Small intestine (tissue), 7 donors: ENCODE results near the gene ABCC10. TPM values are rescaled to one million over a fixed set of nuclear protein-coding genes. Genes with fewer than 3 reads are reported as not detected.
A peak's percentile ranks its signal among the peaks of the same experiment; 100 is the strongest.
"Not testable (repeated sequence)": the region's sequence is repeated elsewhere in the genome, so short reads cannot be mapped to it uniquely, and the experiment has no call there.

ENCODE experiments used
- DNase-seq, 2 donors: peaks; one replicate each; pipeline versions ENCODE4 v3.0.0 to v3.0.0-alpha.2; 2013
- FAIRE-seq: peaks from 2 replicates; lab custom pipeline; 2012; peaks lifted over from hg19 to GRCh38; lab: Jason Lieb, UNC
- H3K27ac ChIP-seq, 3 donors: one replicate each; pipeline ENCODE4 v1.5.1; 2013; ENCODE audit warnings: low read length in 2 of 3, mild to moderate bottlenecking in 2 of 3, control low read depth in 1 of 3, inconsistent platforms in 1 of 3, low read depth in 1 of 3, moderate library complexity in 1 of 3
- H3K27me3 ChIP-seq, 3 donors: one replicate each; pipeline ENCODE4 v1.6.1; 2013; ENCODE audit warnings: low read length in 3 of 3, inconsistent platforms in 1 of 3; ENCODE audit not compliant: control insufficient read depth in 3 of 3, insufficient read depth in 3 of 3
- H3K36me3 ChIP-seq, 3 donors: one replicate each; pipeline ENCODE4 v1.6.1; 2013; ENCODE audit warnings: low read length in 3 of 3, inconsistent platforms in 1 of 3, low read depth in 1 of 3, mild to moderate bottlenecking in 1 of 3, moderate library complexity in 1 of 3; ENCODE audit not compliant: control insufficient read depth in 3 of 3, insufficient read depth in 2 of 3
- H3K4me1 ChIP-seq, 3 donors: one replicate each; pipeline ENCODE4 v1.6.1; 2013; ENCODE audit warnings: low read length in 2 of 3, inconsistent platforms in 1 of 3, low read depth in 1 of 3, mild to moderate bottlenecking in 1 of 3, moderate library complexity in 1 of 3; ENCODE audit not compliant: control insufficient read depth in 3 of 3, insufficient read depth in 2 of 3
- H3K4me3 ChIP-seq, 3 donors: one replicate each; pipeline ENCODE4 v1.5.1; 2013; ENCODE audit warnings: low read length in 3 of 3, control low read depth in 1 of 3, inconsistent platforms in 1 of 3, low read depth in 1 of 3, mild to moderate bottlenecking in 1 of 3, moderate library complexity in 1 of 3
- H3K9me3 ChIP-seq, 2 donors: one replicate each; pipeline ENCODE4 v1.6.1; 2013; ENCODE audit warnings: low read depth in 1 of 2, low read length in 1 of 2; ENCODE audit not compliant: control insufficient read depth in 2 of 2, insufficient read depth in 1 of 2
- whole genome bisulfite sequencing, 3 donors: extraction: QIAGEN DNeasy Blood & Tissue Kit; methylation state at CpG; one replicate each; pipeline ENCODE4 v1.1.7; 2013; 5-methylcytosine and 5-hydroxymethylcytosine counted together
- polyA plus RNA-seq, 4 donors: library from polyadenylated mRNA; stranded (reverse) in 3 of 4; unstranded in 1 of 4; fragments of 200-250 nt in 3 of 4; fragments of 120-200 nt in 1 of 4; gene quantifications; one replicate each; pipeline versions ENCODE4 v1.2.1 to v1.2.3, GENCODE V29; 2013
- donor health status: healthy with polysubstance abuse.
- donor health status: control.
- donor health status: control.
- donor health status: Bipolar disorder and iron deficiency.
- donor health status: healthy.

Gene ABCC10
- polyA plus RNA-seq, 4 donors, result 15.7 to 31.1 (median 22.2) TPM

GRCh38 chr6:43389730-43390295, 37.5 kb upstream of the ABCC10 start:
- no peak overlapping the region for H3K4me3 ChIP-seq
- H3K4me1 ChIP-seq, result peaks cover 0 to 14% (median 0%) of the 10 kb centered on the region in 3 donors
- WGBS, 3 donors, result 89 to 91% (median 90%) methylated on average over 6 of the region's 6 CpGs
- no peaks in the 10 kb centered on the region for H3K9me3 ChIP-seq
- DNase-seq (no peak), FAIRE-seq (no peak)
- no peak overlapping the region for H3K27ac ChIP-seq
- no peaks in the 10 kb centered on the region for H3K36me3 ChIP-seq
- H3K27me3 ChIP-seq, result peaks cover 0 to 4% (median 0%) of the 10 kb centered on the region in 3 donors

- not testable (repeated sequence) for H3K27me3 ChIP-seq, FAIRE-seq, H3K27ac ChIP-seq, H3K36me3 ChIP-seq, H3K9me3 ChIP-seq
- WGBS, 3 donors, result 69 to 74% (median 72%) methylated on average over 10 of the region's 10 CpGs
- DNase-seq, result peak in 1 of 2 donors; percentile 46
- Histone ChIP-seq H3K4me3 (peak overlapping the region in 1 of 3 donors; percentile 22), H3K4me1 (peaks cover 0 to 17% (median 0%) of the 10 kb centered on the region in 3 donors)
These were observed 36.4 kb upstream of the ABCC10 start for GRCh38 chr6:43390753-43391439.

- Histone ChIP-seq H3K36me3 (no peaks in the 10 kb centered on the region), H3K27ac (no peak overlapping the region), H3K4me3 (peak overlapping the region in 1 of 3 donors; percentile 22), H3K9me3 (no peaks in the 10 kb centered on the region), H3K27me3 (peaks cover 0 to 4% (median 0%) of the 10 kb centered on the region in 3 donors), H3K4me1 (peaks cover 0 to 18% (median 0%) of the 10 kb centered on the region in 3 donors)
- FAIRE-seq (no peak), DNase-seq (no peak)
- WGBS, 3 donors, result 59 to 74% (median 68%) methylated on average over 13 of the region's 13 CpGs
These were observed 35.8 kb upstream of the ABCC10 start for GRCh38 chr6:43391440-43392031.

GRCh38 chr6:43393133-43393532, 34.2 kb upstream of the ABCC10 start:
- Histone ChIP-seq H3K4me1 (peaks cover 0 to 18% (median 0%) of the 10 kb centered on the region in 3 donors), H3K4me3 (peak overlapping the region in 1 of 3 donors; percentile 9)
- not testable (repeated sequence) for H3K27me3 ChIP-seq, H3K9me3 ChIP-seq, H3K27ac ChIP-seq, FAIRE-seq, H3K36me3 ChIP-seq, DNase-seq
- 59 to 73% (median 72%) methylated on average over 11 of the region's 11 CpGs for WGBS, 3 donors

- H3K4me1 ChIP-seq, result peaks cover 0 to 18% (median 0%) of the 10 kb centered on the region in 3 donors
- 51 to 77% (median 74%) methylated on average over 5 of the region's 5 CpGs for WGBS, 3 donors
- H3K27ac ChIP-seq, result no peak overlapping the region
- peak overlapping the region in 1 of 3 donors; percentile 9 for H3K4me3 ChIP-seq
- peaks cover 0 to 4% (median 0%) of the 10 kb centered on the region in 3 donors for H3K27me3 ChIP-seq
- no peaks in the 10 kb centered on the region for H3K9me3 ChIP-seq
- DNase-seq (no peak), FAIRE-seq (no peak)
- H3K36me3 ChIP-seq, result no peaks in the 10 kb centered on the region
These were observed 33.7 kb upstream of the ABCC10 start for GRCh38 chr6:43393602-43394001.

GRCh38 chr6:43394982-43395381, 32.4 kb upstream of the ABCC10 start:
- Histone ChIP-seq H3K27me3 (peaks cover 0 to 4% (median 0%) of the 10 kb centered on the region in 3 donors), H3K9me3 (no peaks in the 10 kb centered on the region), H3K4me3 (no peak overlapping the region), H3K27ac (no peak overlapping the region), H3K36me3 (no peaks in the 10 kb centered on the region), H3K4me1 (peaks cover 0 to 30% (median 0%) of the 10 kb centered on the region in 3 donors)
- 97 to 98% (median 98%) methylated on average over 4 of the region's 4 CpGs for WGBS, 3 donors
- FAIRE-seq, result no peak
- DNase-seq, result no peak

- no peak overlapping the region for H3K27ac ChIP-seq
- no peak overlapping the region for H3K4me3 ChIP-seq
- no peak for DNase-seq
- no peak for FAIRE-seq
- no peaks in the 10 kb centered on the region for H3K36me3 ChIP-seq
- H3K9me3 ChIP-seq, result no peaks in the 10 kb centered on the region
- H3K4me1 ChIP-seq, result peaks cover 0 to 30% (median 0%) of the 10 kb centered on the region in 3 donors
- WGBS, 3 donors, result 63 to 76% (median 71%) methylated on average over 4 of the region's 4 CpGs
- H3K27me3 ChIP-seq, result peaks cover 0 to 4% (median 0%) of the 10 kb centered on the region in 3 donors
These were observed 31.6 kb upstream of the ABCC10 start for GRCh38 chr6:43395776-43396175.

GRCh38 chr6:43396408-43397149, 30.8 kb upstream of the ABCC10 start:
- no peaks in the 10 kb centered on the region for H3K36me3 ChIP-seq
- H3K27ac ChIP-seq, result no peak overlapping the region
- FAIRE-seq (no peak), DNase-seq (no peak)
- H3K4me3 ChIP-seq, result no peak overlapping the region
- H3K4me1 ChIP-seq, result peaks cover 0 to 26% (median 0%) of the 10 kb centered on the region in 3 donors
- 18 to 62% (median 29%) methylated on average over 6 of the region's 6 CpGs for WGBS, 3 donors
- H3K27me3 ChIP-seq, result peaks cover 0 to 2% (median 0%) of the 10 kb centered on the region in 3 donors
- no peaks in the 10 kb centered on the region for H3K9me3 ChIP-seq
